Type B pancreatic cell (in vitro differentiated cells): ENCODE measurements around the gene CCDC57. TPM values are rescaled to one million over a fixed set of nuclear protein-coding genes. Genes with fewer than 3 reads are reported as not detected.

Source experiments
- DNase-seq: peaks from one replicate; pipeline ENCODE4 v3.0.0; 2021; ENCODE audit warnings: mixed read lengths; ENCODE audit not compliant: unreplicated experiment; ENCODE audit errors: extremely low spot score
- H3K27ac Mint-ChIP-seq: 2 replicates; pipeline ENCODE4 v1.8.0; 2021; ENCODE audit warnings: mild to moderate bottlenecking, mixed read lengths
- H3K27me3 Mint-ChIP-seq: 2 replicates; pipeline ENCODE4 v1.8.0; 2021; ENCODE audit warnings: mixed read lengths
- H3K36me3 Mint-ChIP-seq: 2 replicates; pipeline ENCODE4 v1.8.0; 2021; ENCODE audit warnings: mixed read lengths
- H3K4me1 Mint-ChIP-seq: one replicate; pipeline ENCODE4 v1.8.0; 2021; ENCODE audit warnings: mixed read lengths; ENCODE audit not compliant: unreplicated experiment
- H3K4me3 Mint-ChIP-seq: 2 replicates; pipeline ENCODE4 v1.8.0; 2021; ENCODE audit warnings: mild to moderate bottlenecking, mixed read lengths
- H3K9me3 Mint-ChIP-seq: 2 replicates; pipeline ENCODE4 v1.8.0; 2021; ENCODE audit warnings: mixed read lengths
- CTCF ChIP-seq: fragments of 200-600 bp; sonication (generic); conservative IDR thresholded peaks from 2 replicates; pipeline ENCODE4 v1.5.0; 2021; ENCODE audit warnings: antibody characterized with exemption, mild to moderate bottlenecking
- total RNA-seq: library from RNA; stranded (reverse); gene quantifications from 2 replicates; pipeline ENCODE4 v1.2.1, GENCODE V29; 2021; ENCODE audit warnings: low replicate concordance

CCDC57 gene
- total RNA-seq, 1 donor from 2014 or later, result 58.7 TPM

DNA sequence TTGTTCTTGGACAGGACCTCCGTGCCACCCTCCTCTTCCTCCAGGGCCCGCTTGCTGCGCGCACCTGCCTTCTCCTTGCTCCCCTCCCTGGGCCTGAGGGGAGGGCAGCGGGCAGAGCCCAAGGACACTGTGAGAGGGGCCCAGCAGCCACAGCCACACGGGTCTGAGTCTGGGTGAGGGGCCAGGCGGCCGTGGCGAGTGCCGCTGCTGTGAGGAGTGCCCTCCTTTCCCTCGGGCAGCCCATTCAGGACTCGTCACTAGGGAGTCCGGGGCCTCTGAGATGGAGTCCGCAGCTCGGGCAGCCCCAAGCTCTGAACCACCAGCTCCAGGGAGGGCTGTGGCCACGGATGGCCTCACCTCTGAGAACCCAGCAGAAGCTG is 152.7 kb downstream of the CCDC57 start:
- no peaks in the 10 kb centered on the region for H3K36me3 Mint-ChIP-seq
- TF ChIP-seq CTCF, result no peak
- no peaks in the 10 kb centered on the region for H3K9me3 Mint-ChIP-seq
- no peak for DNase-seq
- no peaks in the 10 kb centered on the region for H3K4me1 Mint-ChIP-seq
- H3K27ac Mint-ChIP-seq, result no peak overlapping the region
- H3K27me3 Mint-ChIP-seq, result no peaks in the 10 kb centered on the region
- no peak overlapping the region for H3K4me3 Mint-ChIP-seq

DNA sequence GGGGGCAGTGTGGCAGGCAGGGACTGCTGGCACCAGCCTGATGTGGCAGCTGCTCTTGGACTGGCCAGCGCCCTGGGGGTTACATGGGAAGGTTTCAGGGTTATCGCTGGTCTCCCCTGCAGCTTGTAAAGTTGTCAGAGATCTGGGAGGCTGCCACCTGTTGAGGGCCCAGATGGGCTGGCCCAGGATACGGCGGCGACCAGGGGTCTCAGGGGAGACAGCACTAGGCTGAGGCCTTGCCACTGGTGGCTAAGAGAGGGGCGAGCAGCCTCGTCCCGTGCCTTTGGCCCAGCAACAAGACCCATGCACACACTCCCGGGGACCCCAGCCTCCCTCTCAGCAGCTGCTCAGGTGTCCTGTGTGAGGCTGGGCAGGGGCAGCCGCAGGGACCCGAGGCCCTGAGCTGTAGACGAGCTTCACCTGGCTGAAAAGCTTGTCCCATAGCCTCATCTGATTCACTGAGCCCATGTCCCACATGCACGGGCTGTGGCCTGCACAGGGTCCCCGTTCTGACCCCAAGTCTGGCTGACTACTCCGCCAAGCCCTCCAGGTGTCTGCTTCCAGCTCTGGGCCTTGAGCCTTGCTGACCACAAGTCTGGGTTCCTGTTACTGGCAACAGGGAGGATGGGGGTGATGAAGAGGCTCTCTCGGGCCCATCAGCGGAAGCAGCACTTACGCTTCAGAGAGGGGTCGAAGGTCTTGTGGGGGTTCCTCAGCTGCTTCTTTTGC is 153.2 kb downstream of the CCDC57 start:
- H3K9me3 Mint-ChIP-seq, result no peaks in the 10 kb centered on the region
- H3K27ac Mint-ChIP-seq, result no peak overlapping the region
- no peak overlapping the region for H3K4me3 Mint-ChIP-seq
- H3K36me3 Mint-ChIP-seq, result no peaks in the 10 kb centered on the region
- no peak for TF ChIP-seq CTCF
- H3K27me3 Mint-ChIP-seq, result no peaks in the 10 kb centered on the region
- no peak for DNase-seq
- H3K4me1 Mint-ChIP-seq, result no peaks in the 10 kb centered on the region

GRCh38 chr17:82058855-82059249 is 153.8 kb downstream of the CCDC57 start:
- no peak for DNase-seq
- no peak for TF ChIP-seq CTCF
- Mint-ChIP-seq H3K27ac (no peak overlapping the region), H3K9me3 (no peaks in the 10 kb centered on the region), H3K27me3 (no peaks in the 10 kb centered on the region), H3K36me3 (no peaks in the 10 kb centered on the region), H3K4me3 (no peak overlapping the region), H3K4me1 (no peaks in the 10 kb centered on the region)

DNA sequence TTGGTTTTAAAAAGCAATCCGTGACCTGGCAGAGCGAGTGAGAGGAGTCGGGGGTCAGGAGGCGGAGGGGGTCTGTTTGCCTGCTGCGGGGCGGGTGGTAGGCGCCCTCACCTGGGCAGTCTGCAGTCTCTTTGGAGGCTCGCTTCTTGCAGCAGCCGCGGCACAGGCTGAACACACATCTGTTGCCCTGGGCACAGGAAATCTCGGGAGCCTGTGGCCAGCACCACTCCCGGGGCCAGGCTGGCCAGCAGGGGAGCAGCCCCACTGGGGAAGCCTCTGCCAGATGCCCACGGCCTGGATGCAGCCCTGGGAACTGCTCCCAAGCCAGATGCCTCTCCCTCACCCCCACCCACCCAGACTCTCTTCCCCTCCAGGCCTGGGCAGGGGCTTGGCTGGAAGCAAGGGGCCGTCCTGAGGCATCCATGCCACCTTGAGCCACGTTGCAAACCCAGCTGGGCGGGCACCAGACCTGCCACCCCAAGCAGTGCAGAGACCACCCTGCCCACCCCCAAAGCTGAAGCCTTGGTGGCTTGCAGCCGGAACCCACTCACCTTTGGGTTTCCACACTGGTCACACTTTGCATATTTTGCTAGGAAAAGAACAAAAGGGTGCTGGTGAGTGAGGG is 154.3 kb downstream of the CCDC57 start:
- no peaks in the 10 kb centered on the region for H3K27me3 Mint-ChIP-seq
- no peak overlapping the region for H3K27ac Mint-ChIP-seq
- no peaks in the 10 kb centered on the region for H3K9me3 Mint-ChIP-seq
- no peak overlapping the region for H3K4me3 Mint-ChIP-seq
- no peaks in the 10 kb centered on the region for H3K4me1 Mint-ChIP-seq
- no peaks in the 10 kb centered on the region for H3K36me3 Mint-ChIP-seq
- TF ChIP-seq CTCF, result no peak
- no peak for DNase-seq

- TF ChIP-seq CTCF, result no peak
- Mint-ChIP-seq H3K27ac (no peak overlapping the region), H3K9me3 (no peaks in the 10 kb centered on the region), H3K27me3 (no peaks in the 10 kb centered on the region), H3K4me1 (no peaks in the 10 kb centered on the region), H3K4me3 (no peak overlapping the region), H3K36me3 (no peaks in the 10 kb centered on the region)
- DNase-seq, result no peak
Measured at GRCh38 chr17:82056729-82057621, 155.7 kb downstream of the CCDC57 start.
